ENCODE results near the gene PRR19. TPM values are rescaled to one million over a fixed set of nuclear protein-coding genes. Genes with fewer than 3 reads are reported as not detected.

The PRR19 gene
- total RNA-seq, 1 experiment from 2014 or later: not detected

DNA sequence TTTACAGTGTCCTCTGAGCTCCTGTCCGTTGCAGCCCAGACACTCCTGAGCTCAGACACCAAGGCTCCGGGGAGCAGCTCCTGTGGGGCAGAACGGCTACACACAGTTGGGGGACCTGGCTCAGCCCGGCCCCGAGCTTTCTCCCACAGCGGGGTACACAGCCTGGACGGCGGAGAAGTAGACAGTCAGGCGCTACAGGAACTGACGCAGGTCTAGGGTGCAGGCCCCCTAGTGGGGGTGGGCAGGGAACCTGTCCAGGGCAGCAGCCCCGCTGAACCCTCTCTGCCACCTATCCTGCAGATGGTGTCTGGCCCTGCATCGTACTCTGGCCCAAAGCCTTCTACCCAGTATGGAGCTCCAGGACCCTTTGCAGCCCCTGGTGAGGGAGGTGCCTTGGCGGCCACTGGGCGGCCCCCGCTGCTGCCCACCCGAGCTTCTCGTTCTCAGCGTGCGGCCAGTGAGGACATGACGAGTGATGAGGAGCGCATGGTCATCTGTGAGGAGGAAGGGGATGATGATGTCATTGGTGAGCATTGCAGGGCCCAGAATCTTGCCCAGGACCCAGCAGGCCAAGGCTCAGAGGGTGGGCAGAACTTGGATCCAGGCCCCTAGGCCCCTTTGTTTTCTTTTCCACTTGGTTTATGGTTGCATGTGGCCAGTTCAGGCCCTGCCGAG is 12.9 kb upstream of the PRR19 start:
- Histone ChIP-seq H3K4me1 (ENCODE audit: insufficient read depth, low read length) (no peaks in the 10 kb centered on the region), H3K27me3 (ENCODE audit: low read length) (no peaks in the 10 kb centered on the region), H3K4me3 (ENCODE audit: low read length) (no peak overlapping the region), H3K36me3 (ENCODE audit: low read depth, low read length) (no peaks in the 10 kb centered on the region), H3K9ac (ENCODE audit: low read length) (no peak overlapping the region), H3K9me2 (replicated peaks; ENCODE audit: low read length) (no peaks in the 10 kb centered on the region), H3K9me3 (ENCODE audit: low read length) (no peaks in the 10 kb centered on the region), H2AFZ (ENCODE audit: low read length) (no peak overlapping the region), H3K4me2 (ENCODE audit: low read length) (no peak overlapping the region), H3F3A (ENCODE audit: low read length, unreplicated experiment) (no peaks in the 10 kb centered on the region), H4K20me1 (ENCODE audit: low read length) (no peaks in the 10 kb centered on the region), H3K79me2 (ENCODE audit: low read length) (no peaks in the 10 kb centered on the region), H3K27ac (ENCODE audit: low read length) (no peak overlapping the region)
- POLR2A ChIA-PET (ENCODE audit: unreplicated experiment): no interaction called here
- CTCF ChIA-PET: no interaction called here
- TF ChIP-seq EZH2phosphoT487 (IDR thresholded peaks at IDR 0.05; ENCODE audit: borderline replicate concordance, low read length): no peak
- TF ChIP-seq, protein P1, sequence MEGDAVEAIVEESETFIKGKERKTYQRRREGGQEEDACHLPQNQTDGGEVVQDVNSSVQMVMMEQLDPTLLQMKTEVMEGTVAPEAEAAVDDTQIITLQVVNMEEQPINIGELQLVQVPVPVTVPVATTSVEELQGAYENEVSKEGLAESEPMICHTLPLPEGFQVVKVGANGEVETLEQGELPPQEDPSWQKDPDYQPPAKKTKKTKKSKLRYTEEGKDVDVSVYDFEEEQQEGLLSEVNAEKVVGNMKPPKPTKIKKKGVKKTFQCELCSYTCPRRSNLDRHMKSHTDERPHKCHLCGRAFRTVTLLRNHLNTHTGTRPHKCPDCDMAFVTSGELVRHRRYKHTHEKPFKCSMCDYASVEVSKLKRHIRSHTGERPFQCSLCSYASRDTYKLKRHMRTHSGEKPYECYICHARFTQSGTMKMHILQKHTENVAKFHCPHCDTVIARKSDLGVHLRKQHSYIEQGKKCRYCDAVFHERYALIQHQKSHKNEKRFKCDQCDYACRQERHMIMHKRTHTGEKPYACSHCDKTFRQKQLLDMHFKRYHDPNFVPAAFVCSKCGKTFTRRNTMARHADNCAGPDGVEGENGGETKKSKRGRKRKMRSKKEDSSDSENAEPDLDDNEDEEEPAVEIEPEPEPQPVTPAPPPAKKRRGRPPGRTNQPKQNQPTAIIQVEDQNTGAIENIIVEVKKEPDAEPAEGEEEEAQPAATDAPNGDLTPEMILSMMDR (conservative IDR thresholded peaks at IDR 0.05; ENCODE audit: low read depth, low read length): no peak
- DNase-seq (no peak), ATAC-seq (no peak)
- intact Hi-C loops (cut with micrococcal nuclease): no loop called here
- BruUV-seq (replicated peaks): no TSS peak

DNA sequence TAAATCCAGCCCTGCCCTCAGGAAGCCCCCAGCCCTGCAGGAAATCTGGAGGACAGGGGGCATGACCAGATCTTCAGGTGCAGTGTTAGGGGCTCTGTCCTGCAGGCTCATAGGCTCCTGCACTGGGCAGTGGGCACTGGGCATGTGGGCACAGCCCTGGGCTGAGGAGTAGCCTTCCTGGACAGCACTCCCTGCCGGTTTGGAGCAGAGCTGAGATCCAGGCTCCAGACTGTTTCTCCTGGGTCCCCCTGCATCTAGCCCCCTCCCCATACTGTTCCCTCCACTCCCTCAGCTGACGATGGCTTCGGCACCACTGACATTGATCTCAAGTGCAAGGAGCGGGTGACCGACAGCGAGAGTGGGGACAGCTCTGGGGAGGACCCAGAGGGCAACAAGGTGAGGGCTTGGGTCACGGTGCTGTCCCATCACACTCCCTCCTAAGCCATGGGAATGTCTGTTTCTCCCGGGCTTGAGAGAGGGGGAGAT is 12.3 kb upstream of the PRR19 start:
- Histone ChIP-seq H3K4me2 (ENCODE audit: low read length) (no peak overlapping the region), H3K27ac (ENCODE audit: low read length) (no peak overlapping the region), H3K4me1 (ENCODE audit: insufficient read depth, low read length) (no peaks in the 10 kb centered on the region), H3K4me3 (ENCODE audit: low read length) (no peak overlapping the region), H2AFZ (ENCODE audit: low read length) (no peak overlapping the region), H3K79me2 (ENCODE audit: low read length) (no peaks in the 10 kb centered on the region), H3K9ac (ENCODE audit: low read length) (no peak overlapping the region), H3K36me3 (ENCODE audit: low read depth, low read length) (no peaks in the 10 kb centered on the region), H3K9me3 (ENCODE audit: low read length) (no peaks in the 10 kb centered on the region), H3F3A (ENCODE audit: low read length, unreplicated experiment) (no peaks in the 10 kb centered on the region), H4K20me1 (ENCODE audit: low read length) (no peaks in the 10 kb centered on the region), H3K27me3 (ENCODE audit: low read length) (no peaks in the 10 kb centered on the region), H3K9me2 (replicated peaks; ENCODE audit: low read length) (no peaks in the 10 kb centered on the region)
- intact Hi-C loops (cut with micrococcal nuclease): no loop called here
- ATAC-seq: no peak
- DNase-seq: no peak
- POLR2A ChIA-PET (ENCODE audit: unreplicated experiment): no interaction called here
- CTCF ChIA-PET: no interaction called here
- TF ChIP-seq EZH2phosphoT487 (IDR thresholded peaks at IDR 0.05; ENCODE audit: borderline replicate concordance, low read length) (no peak), EZH2 (IDR thresholded peaks at IDR 0.05; ENCODE audit: low read length, unreplicated experiment) (no peak)
- TF ChIP-seq, protein P1 (conservative IDR thresholded peaks at IDR 0.05; ENCODE audit: low read depth, low read length): no peak
- BruUV-seq (replicated peaks): no TSS peak

DNA sequence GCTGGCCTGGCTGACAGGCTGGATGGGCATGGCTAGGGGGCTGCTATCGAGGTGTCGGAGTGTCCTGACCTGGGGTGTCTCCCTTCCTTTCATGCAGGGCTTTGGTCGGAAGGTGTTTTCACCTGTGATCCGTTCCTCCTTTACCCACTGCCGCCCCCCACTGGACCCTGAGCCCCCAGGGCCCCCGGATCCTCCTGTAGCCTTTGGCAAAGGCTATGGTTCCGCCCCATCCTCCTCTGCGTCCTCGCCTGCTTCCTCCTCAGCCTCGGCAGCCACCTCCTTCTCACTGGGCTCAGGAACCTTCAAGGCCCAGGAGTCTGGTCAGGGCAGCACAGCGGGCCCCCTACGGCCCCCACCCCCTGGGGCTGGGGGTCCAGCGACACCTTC is 11.8 kb upstream of the PRR19 start:
- H3K4me2 ChIP-seq (ENCODE audit: low read length): no peak overlapping the region
- H3K9ac ChIP-seq (ENCODE audit: low read length): no peak overlapping the region
- H3K27ac ChIP-seq (ENCODE audit: low read length): no peak overlapping the region
- H3K79me2 ChIP-seq (ENCODE audit: low read length): no peaks in the 10 kb centered on the region
- ATAC-seq (no peak), DNase-seq (no peak)
- no peaks in the 10 kb centered on the region for H3F3A ChIP-seq (ENCODE audit: low read length, unreplicated experiment)
- TF ChIP-seq, protein P1 (conservative IDR thresholded peaks at IDR 0.05; ENCODE audit: low read depth, low read length): no peak
- TF ChIP-seq EZH2phosphoT487 (IDR thresholded peaks at IDR 0.05; ENCODE audit: borderline replicate concordance, low read length) (no peak), EZH2 (IDR thresholded peaks at IDR 0.05; ENCODE audit: low read length, unreplicated experiment) (no peak)
- H3K4me1 ChIP-seq (ENCODE audit: insufficient read depth, low read length): no peaks in the 10 kb centered on the region
- POLR2A ChIA-PET (ENCODE audit: unreplicated experiment): no interaction called here
- no peaks in the 10 kb centered on the region for H3K9me2 ChIP-seq (replicated peaks; ENCODE audit: low read length)
- no peaks in the 10 kb centered on the region for H3K27me3 ChIP-seq (ENCODE audit: low read length)
- H4K20me1 ChIP-seq (ENCODE audit: low read length): no peaks in the 10 kb centered on the region
- H3K4me3 ChIP-seq (ENCODE audit: low read length): no peak overlapping the region
- H3K36me3 ChIP-seq (ENCODE audit: low read depth, low read length): no peaks in the 10 kb centered on the region
- no peak overlapping the region for H2AFZ ChIP-seq (ENCODE audit: low read length)
- CTCF ChIA-PET: no interaction called here
- no peaks in the 10 kb centered on the region for H3K9me3 ChIP-seq (ENCODE audit: low read length)
- intact Hi-C loops (cut with micrococcal nuclease): no loop called here
- no TSS peak for BruUV-seq (replicated peaks)

Measured in PC-3 (cell line).